NT2/D1 (cell line): ENCODE data around the gene PROSER3.

Source experiments
- YY1 ChIP-seq: IDR thresholded peaks from 2 replicates; pipeline ENCODE4 v1.6.1; 2011; ENCODE audit not compliant: insufficient read length, insufficient read depth
- ZNF274 ChIP-seq: IDR thresholded peaks from 2 replicates; pipeline ENCODE4 v1.6.1; 2011; ENCODE audit warnings: mild to moderate bottlenecking, low read depth, low read length

GRCh38 chr19:35729021-35729420 is 29.0 kb upstream of the PROSER3 start:
- TF ChIP-seq YY1 (no peak), ZNF274 (no peak)
